ENCODE data around the gene FSTL5. TPM values are rescaled to one million over a fixed set of nuclear protein-coding genes. Genes with fewer than 3 reads are reported as not detected.

FSTL5 gene
- total RNA-seq, 1 donor from 2014 or later = not detected

- ATAC-seq (no peak), DNase-seq (ENCODE audit: missing footprints) (no peak)
- intact Hi-C loops (cut with DNase I) = no loop called here
Observed at GRCh38 chr4:161442921-161443320, 720.9 kb downstream of the FSTL5 start.

- no peak for DNase-seq (ENCODE audit: missing footprints)
- intact Hi-C loops (cut with DNase I) = no loop called here
- no peak for ATAC-seq
Observed at GRCh38 chr4:161438096-161438495, 725.7 kb downstream of the FSTL5 start.

- intact Hi-C loops (cut with DNase I) = no loop called here
- ATAC-seq = no peak
- DNase-seq (ENCODE audit: missing footprints) = no peak
Observed at GRCh38 chr4:161428180-161428965, 735.4 kb downstream of the FSTL5 start.

- ATAC-seq (no peak), DNase-seq (ENCODE audit: missing footprints) (no peak)
- intact Hi-C loops (cut with DNase I) = no loop called here
Observed at GRCh38 chr4:161419822-161420221, 744.0 kb downstream of the FSTL5 start.

GRCh38 chr4:161411901-161412300 lies 751.9 kb downstream of the FSTL5 start:
- no peak for ATAC-seq
- intact Hi-C loops (cut with DNase I) = no loop called here
- DNase-seq (ENCODE audit: missing footprints) = no peak

GRCh38 chr4:161404346-161405110 lies 759.3 kb downstream of the FSTL5 start:
- DNase-seq (ENCODE audit: missing footprints) (no peak), ATAC-seq (no peak)
- intact Hi-C loops (cut with DNase I) = no loop called here

- DNase-seq (ENCODE audit: missing footprints) (no peak), ATAC-seq (no peak)
- intact Hi-C loops (cut with DNase I) = no loop called here
Observed at GRCh38 chr4:161403781-161404180, 760.0 kb downstream of the FSTL5 start.

- no peak for ATAC-seq
- DNase-seq (ENCODE audit: missing footprints) = no peak
- intact Hi-C loops (cut with DNase I) = no loop called here
Observed at GRCh38 chr4:161393602-161394001, 770.2 kb downstream of the FSTL5 start.

GRCh38 chr4:161382655-161383054 lies 781.1 kb downstream of the FSTL5 start:
- no peak for ATAC-seq
- DNase-seq (ENCODE audit: missing footprints) = no peak
- intact Hi-C loops (cut with DNase I) = no loop called here

GRCh38 chr4:161376275-161376674 lies 787.5 kb downstream of the FSTL5 start:
- intact Hi-C loops (cut with DNase I) = no loop called here
- no peak for ATAC-seq
- no peak for DNase-seq (ENCODE audit: missing footprints)

GRCh38 chr4:161364681-161365080 lies 799.1 kb downstream of the FSTL5 start:
- no peak for DNase-seq (ENCODE audit: missing footprints)
- no peak for ATAC-seq
- intact Hi-C loops (cut with DNase I) = no loop called here

GRCh38 chr4:161360982-161361381 lies 802.8 kb downstream of the FSTL5 start:
- DNase-seq (ENCODE audit: missing footprints) (no peak), ATAC-seq (no peak)
- intact Hi-C loops (cut with DNase I) = no loop called here

- ATAC-seq = no peak
- no peak for DNase-seq (ENCODE audit: missing footprints)
- intact Hi-C loops (cut with DNase I) = no loop called here
Observed at GRCh38 chr4:161359491-161359890, 804.3 kb downstream of the FSTL5 start.

GRCh38 chr4:161356351-161356750 lies 807.4 kb downstream of the FSTL5 start:
- DNase-seq (ENCODE audit: missing footprints) = no peak
- intact Hi-C loops (cut with DNase I) = no loop called here

GRCh38 chr4:161350946-161351345 lies 812.9 kb downstream of the FSTL5 start:
- ATAC-seq (no peak), DNase-seq (ENCODE audit: missing footprints) (no peak)
- intact Hi-C loops (cut with DNase I) = no loop called here

More at GRCh38 chr4:161356351-161356750, 807.4 kb downstream of the FSTL5 start:
- ATAC-seq = no peak

- ATAC-seq (no peak), DNase-seq (ENCODE audit: missing footprints) (no peak)
- intact Hi-C loops (cut with DNase I) = no loop called here
Observed at GRCh38 chr4:161345741-161346140, 818.1 kb downstream of the FSTL5 start.

- no peak for DNase-seq (ENCODE audit: missing footprints)
- ATAC-seq = no peak
- intact Hi-C loops (cut with DNase I) = no loop called here
Observed at GRCh38 chr4:161343569-161343950, 820.2 kb downstream of the FSTL5 start.

GRCh38 chr4:161342881-161343568 lies 820.8 kb downstream of the FSTL5 start:
- ATAC-seq (no peak), DNase-seq (ENCODE audit: missing footprints) (no peak)
- intact Hi-C loops (cut with DNase I) = no loop called here

GRCh38 chr4:161336621-161337020 lies 827.2 kb downstream of the FSTL5 start:
- DNase-seq (ENCODE audit: missing footprints) = no peak
- ATAC-seq = no peak
- intact Hi-C loops (cut with DNase I) = no loop called here
